Testis (tissue), 2 donors: ENCODE results near the gene RASL10A.

ENCODE experiments used
- POLR2A ChIP-seq: fragments of 450-650 bp; IDR thresholded peaks from one replicate; pipeline ENCODE4 v1.6.1; 2017; ENCODE audit warnings: antibody characterized with exemption, mild to moderate bottlenecking, moderate library complexity
- TF ChIP-seq, protein P1 (sequence below), 3 experiments: fragments of 450-650 bp in 2 of 3; fragments of 200-600 bp in 1 of 3; sonication (generic) in 1 of 3; IDR thresholded peaks; one replicate each; pipeline ENCODE4 v1.5.1; 2016 to 2019; ENCODE audit warnings: antibody characterized with exemption in 3 of 3, mild to moderate bottlenecking in 2 of 3, moderate library complexity in 1 of 3

DNA sequence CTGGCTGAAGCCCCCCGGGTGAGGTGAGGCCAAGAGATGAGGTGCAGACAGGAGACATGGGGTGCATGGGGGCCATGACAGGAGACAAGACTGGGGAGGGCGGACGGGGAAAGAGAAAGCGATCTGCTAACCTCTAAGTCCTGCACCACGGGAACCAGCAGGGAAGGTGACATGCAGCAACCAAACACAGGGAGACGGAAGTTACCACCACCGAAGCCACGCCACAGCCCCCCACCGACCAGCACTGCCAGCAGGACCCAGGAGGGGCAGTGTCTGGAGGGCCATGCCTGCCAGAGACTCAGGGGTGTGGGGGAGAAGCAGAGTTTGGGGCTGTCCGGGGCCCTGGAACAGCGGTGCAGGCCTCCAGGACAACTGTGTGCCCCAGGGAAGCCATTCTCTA, 14.1 kb upstream of the RASL10A start:
- TF ChIP-seq, protein P1, sequence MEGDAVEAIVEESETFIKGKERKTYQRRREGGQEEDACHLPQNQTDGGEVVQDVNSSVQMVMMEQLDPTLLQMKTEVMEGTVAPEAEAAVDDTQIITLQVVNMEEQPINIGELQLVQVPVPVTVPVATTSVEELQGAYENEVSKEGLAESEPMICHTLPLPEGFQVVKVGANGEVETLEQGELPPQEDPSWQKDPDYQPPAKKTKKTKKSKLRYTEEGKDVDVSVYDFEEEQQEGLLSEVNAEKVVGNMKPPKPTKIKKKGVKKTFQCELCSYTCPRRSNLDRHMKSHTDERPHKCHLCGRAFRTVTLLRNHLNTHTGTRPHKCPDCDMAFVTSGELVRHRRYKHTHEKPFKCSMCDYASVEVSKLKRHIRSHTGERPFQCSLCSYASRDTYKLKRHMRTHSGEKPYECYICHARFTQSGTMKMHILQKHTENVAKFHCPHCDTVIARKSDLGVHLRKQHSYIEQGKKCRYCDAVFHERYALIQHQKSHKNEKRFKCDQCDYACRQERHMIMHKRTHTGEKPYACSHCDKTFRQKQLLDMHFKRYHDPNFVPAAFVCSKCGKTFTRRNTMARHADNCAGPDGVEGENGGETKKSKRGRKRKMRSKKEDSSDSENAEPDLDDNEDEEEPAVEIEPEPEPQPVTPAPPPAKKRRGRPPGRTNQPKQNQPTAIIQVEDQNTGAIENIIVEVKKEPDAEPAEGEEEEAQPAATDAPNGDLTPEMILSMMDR (IDR thresholded peaks at IDR 0.05), result no peak
- TF ChIP-seq POLR2A, result no peak
